COLO829 (cell line): ENCODE measurements around the gene DOCK4.
A peak's percentile ranks its signal among the peaks of the same experiment; 100 is the strongest.

Source experiments
- DNase-seq: peaks from one replicate; pipeline ENCODE4 v3.0.0; 2012; ENCODE audit warnings: low spot score

DOCK4 gene

DNA sequence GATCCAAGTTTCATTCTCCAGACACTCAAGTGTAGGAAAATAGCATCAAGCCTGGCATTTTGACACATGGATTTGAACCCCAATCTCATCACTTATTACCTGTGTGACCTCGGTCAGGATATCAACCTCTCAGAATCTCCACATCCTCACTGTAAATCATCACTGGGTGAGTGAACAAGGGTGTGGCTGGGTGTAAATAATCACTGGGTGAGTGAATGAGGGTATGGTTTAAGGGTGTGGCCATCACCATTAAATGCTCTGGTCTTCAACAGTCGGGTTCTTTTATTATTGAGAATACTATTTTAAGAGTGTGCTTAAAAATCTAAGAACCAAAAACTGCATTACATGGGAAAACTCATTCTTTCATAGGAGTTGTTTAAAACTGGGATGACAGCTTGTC lies 200.1 kb downstream of the DOCK4 start:
- no peak for DNase-seq

DNA sequence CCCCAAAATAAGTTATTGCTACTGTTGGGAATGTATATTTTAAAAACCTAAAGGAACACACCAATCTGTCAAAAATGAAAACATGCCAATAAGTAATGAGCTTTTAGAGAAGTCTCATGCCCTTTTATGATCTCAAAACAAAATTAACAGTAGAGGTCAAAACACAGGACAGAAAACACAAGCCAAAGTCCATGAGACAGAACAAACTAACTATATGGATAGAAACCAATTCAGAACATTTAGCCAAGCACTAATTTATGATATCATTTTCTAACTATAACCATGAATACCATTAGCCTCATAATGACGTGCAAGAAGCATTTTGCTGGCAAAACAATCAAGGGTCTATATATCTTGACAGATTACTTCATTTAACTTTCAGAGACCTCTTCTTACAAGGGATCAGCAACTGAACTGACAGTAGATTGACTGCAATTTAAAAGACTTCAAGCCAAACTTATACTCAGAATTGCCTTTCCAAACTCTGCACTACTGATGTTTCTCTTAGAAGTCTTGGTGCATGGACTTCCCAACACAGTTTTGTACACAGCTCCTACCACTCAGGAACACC lies 200.9 kb downstream of the DOCK4 start:
- no peak for DNase-seq

DNA sequence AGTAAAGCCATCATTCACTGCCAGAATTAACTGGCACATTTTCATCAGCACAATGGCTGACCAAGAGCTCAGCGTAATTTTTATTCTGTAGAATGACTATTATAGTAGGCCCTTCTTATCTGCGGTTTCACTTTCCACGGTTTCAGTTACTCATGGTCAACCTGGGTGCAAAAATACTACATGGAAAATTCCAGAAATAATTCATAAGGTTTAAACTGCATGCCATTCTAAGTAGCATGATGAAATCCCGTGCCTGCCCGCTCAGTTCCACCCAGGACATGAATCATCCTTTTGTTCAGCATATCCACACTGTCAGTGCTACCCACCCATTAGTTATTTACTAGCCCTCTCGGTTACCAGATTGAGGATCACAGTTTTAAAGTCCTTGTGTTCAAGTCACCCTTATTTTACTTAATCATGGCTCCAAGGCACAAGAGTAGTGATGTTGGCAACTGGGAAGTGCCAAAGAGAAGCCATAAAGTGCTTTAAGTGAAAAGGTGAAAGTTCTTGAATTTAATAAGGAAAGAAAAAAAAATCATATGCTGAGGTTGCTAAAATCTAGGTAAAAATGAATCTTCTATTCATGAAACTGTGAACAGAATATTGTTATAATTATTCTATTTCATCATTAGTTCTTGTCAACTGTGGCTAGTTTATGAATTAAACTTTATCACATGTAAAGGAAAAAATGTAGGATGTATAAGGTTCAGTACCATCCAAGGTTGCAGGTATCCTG lies 204.9 kb downstream of the DOCK4 start:
- peak; percentile 56 for DNase-seq

DNA sequence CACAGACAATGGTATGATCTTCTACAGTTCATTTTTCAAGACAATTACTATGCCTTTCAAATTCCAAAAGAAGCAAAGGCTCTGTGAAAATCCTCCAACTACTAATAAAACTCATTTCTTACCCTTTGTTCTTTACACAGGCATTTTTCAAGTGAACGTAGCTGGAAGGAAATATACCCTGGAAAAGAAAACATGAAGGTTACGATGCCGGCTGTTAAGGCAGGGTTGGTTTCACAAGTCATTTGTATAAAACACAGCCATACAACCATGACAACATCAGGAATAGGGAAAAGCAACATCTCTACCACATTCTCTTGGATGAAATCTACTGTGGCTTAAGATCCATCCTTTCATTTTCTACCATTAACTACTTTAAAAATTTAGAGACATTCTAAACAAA lies 207.9 kb downstream of the DOCK4 start:
- DNase-seq: no peak

DNA sequence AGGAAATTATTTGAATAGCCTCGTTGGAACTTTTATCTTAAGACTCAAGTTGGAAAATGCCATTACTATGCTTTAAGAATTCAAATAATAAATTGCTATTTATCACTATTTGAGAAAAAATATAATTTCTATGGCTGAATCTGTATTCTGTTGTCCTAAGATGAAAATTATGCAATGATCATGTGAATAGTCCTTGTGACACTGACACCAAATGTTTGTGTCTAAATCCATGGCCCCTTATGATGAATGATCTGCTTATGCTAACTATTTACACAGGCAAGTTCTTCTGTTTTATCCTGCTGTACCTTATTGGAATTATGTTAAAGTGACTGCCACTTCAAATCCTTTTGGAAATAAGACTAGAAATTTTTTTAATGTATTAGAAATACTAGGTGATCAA lies 208.7 kb downstream of the DOCK4 start:
- no peak for DNase-seq

DNA sequence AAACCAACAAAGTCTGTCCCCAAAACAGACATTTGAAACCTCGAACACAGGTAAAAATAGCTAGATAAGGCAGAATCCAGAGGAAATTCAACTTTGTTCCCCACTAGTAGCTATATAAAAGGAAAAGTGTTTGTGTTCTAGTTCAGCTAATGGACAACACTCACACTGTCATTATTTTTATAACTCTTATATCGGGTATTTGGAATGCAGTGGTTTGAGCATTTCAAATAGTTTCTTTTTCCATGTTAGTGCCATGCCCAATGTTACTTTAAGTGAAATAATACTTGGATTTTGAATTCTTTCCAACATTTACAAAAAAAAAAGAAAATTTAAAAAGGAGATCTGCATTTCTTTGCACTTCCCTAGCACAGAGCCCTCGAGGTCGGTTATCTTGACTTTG lies 213.6 kb downstream of the DOCK4 start:
- DNase-seq: no peak

DNA sequence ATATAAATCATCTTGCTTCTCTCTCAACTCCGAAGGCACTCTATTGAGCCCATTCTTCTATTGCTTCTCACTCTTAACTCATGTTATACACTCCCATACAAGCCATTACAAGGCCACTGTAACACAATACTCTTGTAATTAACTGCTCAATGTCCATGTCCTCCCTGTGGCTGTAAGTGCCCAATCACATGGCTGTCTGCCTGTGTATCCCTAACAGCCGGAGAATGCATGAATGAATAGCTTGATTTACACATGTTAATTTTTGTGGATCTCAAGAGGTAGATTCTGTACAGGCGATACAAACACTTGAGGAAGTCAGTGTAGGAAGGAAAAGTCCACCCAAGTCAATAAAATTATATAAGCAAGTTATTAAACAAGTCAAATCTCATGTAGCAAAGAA lies 215.6 kb downstream of the DOCK4 start:
- DNase-seq: no peak

DNA sequence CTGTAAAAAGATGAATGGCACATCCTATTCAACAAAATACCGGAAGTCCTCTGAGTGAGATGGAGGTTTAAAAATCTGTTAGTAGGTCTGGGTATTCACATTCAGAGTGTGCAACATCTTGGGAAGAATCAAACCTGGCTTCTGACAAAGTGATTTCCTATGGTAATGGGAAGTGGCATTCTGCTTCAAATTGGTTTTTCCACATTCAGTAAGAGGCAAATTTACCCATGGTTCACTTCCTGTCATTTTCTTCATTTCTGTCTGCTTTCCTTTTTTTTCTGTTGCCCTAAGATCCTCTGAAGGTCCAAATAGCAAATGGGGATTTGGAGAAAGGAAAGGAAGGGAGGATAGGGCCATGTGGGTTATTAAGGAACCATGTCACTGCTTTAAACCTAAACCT lies 218.3 kb downstream of the DOCK4 start:
- no peak for DNase-seq

DNA sequence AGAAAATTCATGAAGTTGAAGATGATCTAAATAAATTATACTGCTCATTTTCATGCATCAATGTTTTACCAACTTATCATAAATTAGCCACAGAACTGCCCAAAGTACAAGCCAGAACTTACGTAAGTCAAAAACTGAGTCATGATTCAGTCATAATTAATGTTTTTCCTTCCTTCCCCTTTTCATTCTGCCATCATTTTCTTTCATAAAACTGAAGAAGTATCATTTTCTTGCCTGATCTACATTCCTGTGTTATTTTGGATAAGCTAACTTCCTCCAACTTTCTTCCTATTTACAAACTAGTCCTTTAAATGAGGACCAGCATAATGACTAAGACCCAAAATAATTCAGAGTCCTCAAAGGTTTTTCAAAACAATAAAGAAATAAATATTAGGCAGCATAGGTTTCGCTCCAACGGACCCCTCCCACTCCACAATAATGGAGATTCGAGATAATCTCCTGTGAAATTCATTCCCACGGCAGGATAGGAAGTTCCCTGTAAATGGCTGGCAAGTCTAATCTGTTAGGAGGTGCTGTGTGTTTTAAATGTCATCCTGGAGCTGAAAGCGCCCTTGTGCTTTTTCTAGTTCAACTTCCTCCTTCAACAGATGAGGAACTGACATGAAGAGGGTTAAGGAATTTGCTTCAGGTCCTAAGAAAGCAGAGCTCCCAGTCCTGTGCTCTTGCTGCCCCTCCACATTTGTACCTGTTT lies 218.9 kb downstream of the DOCK4 start:
- no peak for DNase-seq

DNA sequence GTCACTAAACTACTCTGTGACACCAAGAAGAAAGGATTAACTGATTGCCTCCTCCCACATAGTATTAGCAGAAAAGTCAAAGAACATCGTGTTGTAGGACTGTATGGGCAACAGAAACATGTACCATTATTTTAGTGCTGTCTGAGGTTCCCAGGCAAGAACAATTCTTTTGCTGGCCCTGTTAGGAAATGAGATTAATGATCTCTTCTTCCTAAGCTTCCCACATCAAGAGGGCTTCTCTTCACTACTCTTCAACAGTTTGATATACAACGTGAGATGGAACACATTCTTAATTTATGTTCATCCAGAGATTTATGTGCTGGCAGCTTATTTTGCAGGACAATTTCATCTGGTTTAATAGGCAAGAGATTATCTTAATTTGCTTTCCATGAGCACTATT lies 219.6 kb downstream of the DOCK4 start:
- DNase-seq: no peak

DNA sequence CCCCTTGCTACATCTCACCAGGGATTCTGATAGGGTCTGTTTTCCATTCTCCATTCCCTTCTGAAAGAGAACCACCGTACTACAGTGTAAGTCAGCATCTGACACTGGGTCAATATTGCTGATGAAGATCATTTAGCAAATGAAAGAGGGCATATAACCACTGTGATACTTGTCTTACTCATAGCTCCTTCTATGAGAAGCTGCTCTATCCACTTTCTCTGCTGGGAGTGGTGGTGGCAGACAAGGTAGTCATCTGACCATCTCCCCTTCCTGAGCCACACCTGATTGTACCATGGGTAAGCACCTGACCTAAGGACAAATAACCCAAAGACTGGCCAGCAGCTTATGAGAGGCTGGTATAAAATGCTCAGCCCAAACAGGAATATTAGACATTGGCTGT lies 220.4 kb downstream of the DOCK4 start:
- DNase-seq: no peak

DNA sequence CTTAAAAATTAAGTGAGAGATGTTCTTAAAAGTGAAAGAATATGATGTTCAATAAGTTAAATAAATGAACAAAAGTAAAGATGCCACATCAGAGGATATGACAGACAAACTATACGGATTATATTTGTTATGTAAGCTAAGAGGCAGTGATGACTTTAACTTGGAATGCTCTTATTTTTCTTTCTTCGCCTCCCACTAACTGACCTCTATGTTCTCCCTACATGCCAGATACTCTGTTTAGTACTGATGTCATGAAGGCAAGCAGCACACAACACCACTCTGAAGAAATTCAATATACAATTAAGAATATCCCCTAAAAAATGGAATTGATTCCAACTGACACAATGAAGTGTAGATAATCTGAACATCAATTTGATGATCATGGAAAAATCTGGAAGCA lies 223.4 kb downstream of the DOCK4 start:
- DNase-seq: no peak

DNA sequence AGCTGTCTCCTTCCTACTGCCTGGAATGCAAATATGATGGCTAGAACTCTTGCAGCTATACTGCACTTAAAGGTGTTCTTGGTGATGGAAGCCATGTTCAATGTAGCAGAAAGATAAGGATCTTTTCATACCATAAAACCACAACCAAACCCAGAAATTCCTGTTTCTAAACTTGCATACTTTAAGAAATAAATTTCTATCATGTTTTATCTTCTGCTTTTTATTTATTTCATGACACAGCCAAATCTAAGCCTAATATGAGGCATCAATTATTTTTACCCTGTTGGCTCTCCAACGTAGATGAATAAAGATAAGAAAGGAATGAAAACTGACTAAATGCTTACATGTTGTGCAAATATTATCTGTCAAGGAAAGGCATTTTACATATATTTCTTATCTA lies 224.1 kb downstream of the DOCK4 start:
- DNase-seq: no peak

DNA sequence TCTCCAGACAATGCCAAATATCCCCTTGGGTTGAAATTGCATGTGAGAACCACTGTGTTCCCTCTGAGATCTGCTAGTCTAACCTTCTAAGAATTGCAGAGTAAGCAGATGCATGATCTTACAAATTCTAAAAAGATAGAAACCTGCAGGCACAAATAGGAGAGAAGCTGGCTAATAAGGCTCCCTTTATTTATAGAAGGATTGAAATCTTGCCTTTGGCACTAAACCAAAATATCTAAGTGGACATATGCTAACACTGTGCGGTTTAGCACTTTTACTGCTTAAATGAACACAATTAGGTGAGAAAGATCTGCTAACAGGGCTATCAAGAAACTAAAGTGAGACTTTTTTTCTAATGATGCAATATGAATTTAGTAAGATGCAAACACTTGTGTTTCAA lies 225.5 kb downstream of the DOCK4 start:
- DNase-seq: no peak

DNA sequence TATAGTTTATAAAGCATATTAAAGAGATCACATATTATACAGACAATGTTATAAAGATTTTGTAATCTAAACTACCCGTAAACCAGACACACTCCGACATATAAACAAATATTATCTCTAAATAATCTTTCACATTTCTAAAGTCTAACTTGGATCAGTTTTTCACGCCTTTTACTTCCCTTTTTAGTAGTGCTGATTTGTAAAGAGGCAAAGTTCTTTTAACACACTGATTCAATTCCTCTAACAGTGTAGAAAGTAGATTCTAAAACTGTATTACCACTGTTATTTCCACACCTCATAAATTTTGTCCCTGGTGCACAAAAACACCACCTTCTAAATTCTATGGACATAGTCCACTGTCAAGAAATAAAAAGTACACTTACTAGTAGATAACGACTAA lies 230.9 kb downstream of the DOCK4 start:
- no peak for DNase-seq

DNA sequence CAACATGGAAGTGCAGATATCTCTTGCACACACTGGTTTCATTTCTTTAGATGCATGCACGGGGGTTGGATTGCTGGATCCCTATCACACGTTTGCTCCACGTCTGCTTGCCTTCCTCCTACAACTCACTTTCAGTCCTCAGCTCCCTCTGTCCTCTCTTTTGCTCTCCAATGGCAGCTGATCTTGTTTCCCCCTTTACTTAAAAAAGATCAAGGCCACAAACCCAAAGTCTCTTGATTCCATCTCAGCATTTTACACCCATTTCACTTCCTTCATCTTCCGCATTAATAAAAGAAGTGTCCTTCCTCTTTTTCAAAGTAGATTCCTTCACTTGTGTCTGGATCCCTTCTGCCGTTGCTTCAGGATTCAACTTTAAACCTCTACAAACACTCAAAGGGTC lies 245.2 kb downstream of the DOCK4 start:
- DNase-seq: no peak

DNA sequence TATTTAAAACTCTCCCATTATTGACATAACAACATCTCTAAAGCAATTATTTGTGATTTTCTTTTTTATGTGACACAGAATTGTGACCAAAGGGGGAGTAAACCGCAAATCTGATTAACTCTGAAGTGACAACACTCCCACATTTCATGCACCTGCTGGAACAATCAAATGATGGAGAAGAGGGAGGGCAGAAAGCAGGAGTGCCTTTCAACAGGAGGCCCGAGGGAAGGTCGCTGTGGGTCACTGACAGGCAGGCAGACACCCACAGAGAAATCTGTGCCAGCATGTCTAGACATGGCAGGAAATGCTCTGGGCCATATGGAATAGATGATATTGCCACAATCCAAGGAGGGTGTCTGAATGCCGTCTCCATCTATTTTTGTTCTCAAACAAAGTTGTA lies 247.3 kb downstream of the DOCK4 start:
- DNase-seq: no peak

DNA sequence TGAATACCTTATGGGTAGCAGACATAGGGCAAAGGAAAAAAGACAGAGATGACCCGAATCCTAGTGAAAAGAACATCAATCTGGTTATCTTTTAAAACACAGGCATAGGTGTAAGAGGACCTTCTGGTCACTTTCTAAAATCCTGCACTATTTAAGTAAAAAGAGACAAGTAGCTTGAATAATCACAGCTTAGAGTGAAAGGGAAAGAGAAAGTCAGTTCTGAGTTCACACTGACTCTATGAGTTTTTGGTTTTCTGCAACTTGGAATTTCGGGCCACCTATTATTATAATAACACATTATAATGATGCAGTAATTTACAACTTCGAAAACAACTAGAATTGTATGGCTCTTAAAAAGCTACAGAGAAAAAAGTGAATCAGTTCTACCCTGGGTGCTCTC lies 247.8 kb downstream of the DOCK4 start:
- no peak for DNase-seq

DNA sequence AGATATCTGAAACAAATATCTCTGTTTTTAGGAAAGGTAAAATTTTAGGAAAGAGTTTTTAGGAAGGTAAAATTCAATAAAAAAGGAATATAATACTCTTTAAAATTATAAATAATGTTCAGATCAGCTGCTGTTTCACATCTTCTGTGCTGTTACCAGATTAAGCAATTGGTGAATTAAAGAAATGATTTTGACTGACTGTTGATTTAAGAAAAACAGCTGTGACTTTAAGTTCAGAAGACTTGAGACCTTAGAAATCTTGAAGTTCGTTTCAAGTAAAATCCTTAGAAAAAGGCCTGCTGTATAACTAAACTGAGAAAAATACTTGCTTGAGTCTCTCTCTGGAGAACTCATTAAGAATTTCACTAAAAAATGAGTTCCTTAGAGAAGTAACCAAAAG lies 250.6 kb downstream of the DOCK4 start:
- DNase-seq: no peak

DNA sequence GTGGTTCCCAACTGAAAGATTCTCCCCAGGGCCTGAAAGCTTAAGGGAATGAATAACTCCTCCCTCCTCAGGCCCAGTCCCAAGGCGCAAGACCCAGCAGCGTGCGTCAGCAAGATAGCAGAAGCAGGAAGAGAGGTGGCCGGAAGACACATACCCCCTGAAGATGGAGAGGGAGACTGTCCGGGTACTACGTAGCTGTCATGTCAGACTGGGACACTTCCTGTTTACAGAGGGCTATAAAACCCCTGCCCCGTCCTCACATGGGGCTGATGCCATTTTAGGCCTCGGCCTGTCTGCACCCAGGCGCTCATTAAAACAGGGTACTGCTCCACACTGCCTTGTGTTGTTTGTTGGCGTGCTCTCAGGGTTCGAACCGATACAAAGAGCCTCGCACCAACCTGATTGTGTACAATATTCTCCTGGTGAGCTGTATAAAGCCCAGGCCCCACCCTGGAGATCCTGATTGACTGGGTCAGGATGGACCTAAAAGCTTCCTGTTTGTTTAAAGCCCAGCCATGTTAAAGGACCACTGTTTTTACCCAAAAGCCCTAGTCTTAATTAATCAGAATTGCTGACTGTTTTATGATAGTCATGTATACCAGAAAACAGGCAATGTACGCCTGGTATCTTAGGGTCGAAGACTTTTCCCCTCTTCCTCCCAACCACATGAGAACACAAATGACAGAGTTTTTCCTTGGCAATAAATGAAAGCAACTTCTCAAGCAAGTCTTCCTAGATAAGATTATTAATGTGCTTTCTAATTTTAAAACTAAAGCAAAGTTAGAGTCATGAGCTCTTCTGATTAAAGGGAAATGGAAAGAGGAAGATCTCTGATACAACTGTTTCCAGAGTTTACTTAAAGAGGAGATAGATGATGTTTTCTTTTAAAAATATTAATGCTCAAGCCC lies 251.5 kb downstream of the DOCK4 start:
- DNase-seq: no peak

DNA sequence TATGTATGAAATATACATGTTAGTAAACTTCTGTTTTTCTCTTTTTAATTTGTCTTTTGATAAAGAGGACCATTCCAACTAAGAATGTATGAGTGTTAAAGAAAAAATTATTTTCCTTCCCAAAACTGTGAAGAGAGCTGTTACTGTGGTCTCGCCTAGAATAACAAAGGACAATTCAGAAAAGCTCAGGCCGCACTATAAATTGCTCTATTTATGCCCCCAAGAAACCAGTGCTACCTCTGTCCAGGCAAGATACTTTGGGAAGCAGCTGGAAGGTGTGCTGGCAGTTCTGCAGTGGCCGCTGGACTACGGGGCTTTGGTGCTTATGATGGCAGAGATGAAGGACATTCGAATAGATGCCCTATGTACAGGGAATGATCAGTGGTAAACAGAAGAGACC lies 252.1 kb downstream of the DOCK4 start:
- DNase-seq: no peak

DNA sequence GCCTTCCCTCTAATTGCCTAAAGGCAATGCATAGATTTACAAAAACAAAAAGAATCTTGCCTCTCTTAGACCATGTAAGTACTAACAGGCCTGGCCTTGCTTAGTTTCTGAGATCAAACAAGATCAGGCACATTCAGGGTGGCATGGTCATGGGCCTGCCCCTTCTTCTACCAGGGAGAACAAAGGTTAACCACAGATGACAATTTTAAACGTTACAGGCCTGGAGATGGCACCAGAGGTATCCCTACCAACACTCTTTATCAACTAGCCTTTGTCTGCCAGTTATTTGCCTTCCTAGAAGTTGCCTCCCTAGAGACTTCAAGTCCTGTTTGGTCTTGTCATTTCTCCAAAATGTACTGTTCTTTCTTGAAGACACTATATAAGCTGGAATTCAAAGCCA lies 252.6 kb downstream of the DOCK4 start:
- DNase-seq: peak; percentile 72

DNA sequence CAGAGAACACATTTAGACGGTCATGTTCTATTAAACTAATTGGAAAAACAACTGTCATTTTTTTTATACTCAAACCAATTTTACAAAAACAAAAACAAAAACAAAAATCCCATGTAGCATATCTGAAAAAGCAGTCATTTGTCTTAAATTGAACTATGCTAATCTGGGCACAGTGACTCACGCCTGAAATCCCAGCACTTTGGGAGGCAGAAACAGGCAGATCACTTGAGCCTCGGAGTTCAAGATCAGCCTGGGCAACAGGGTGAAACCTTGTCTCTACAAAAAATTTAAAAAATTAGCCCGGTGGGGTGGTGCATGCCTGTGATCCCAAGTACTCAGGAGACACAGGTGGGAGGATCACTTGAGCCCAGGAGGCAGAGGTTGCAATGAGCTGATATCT lies 253.4 kb downstream of the DOCK4 start:
- DNase-seq: no peak
